ENCODE measurements around the gene SPECC1L.

Gene SPECC1L

GRCh38 chr22:24419475-24419850 lies 148.8 kb downstream of the SPECC1L start:
- no peak for DNase-seq

GRCh38 chr22:24420072-24420976 lies 149.7 kb downstream of the SPECC1L start:
- DNase-seq: no peak

GRCh38 chr22:24420977-24421343 lies 150.3 kb downstream of the SPECC1L start:
- DNase-seq: no peak

- DNase-seq: peak; percentile 65
Observed at GRCh38 chr22:24421428-24421931, 150.8 kb downstream of the SPECC1L start.

GRCh38 chr22:24422102-24422665 lies 151.6 kb downstream of the SPECC1L start:
- no peak for DNase-seq

- DNase-seq: peak; percentile 42
Observed at GRCh38 chr22:24423519-24424000, 152.9 kb downstream of the SPECC1L start.

- DNase-seq: no peak
Observed at GRCh38 chr22:24424001-24424900, 153.6 kb downstream of the SPECC1L start.

GRCh38 chr22:24424901-24425775 lies 154.5 kb downstream of the SPECC1L start:
- no peak for DNase-seq

- no peak for DNase-seq
Observed at GRCh38 chr22:24426436-24426835, 155.8 kb downstream of the SPECC1L start.

GRCh38 chr22:24426851-24427499 lies 156.3 kb downstream of the SPECC1L start:
- no peak for DNase-seq

- DNase-seq: no peak
Observed at GRCh38 chr22:24427500-24428164, 157.0 kb downstream of the SPECC1L start, which contains the start of gene ADORA2A. ADORA2A (plus strand) TSS chr22:24427599; CDS start chr22:24433405, 5,806 bp downstream.

- peak; percentile 68 for DNase-seq
Observed at GRCh38 chr22:24428751-24429410, 158.2 kb downstream of the SPECC1L start.

GRCh38 chr22:24429411-24430365 lies 159.1 kb downstream of the SPECC1L start:
- DNase-seq: peak; percentile 68

- DNase-seq: no peak
Observed at GRCh38 chr22:24430431-24431308, 160.0 kb downstream of the SPECC1L start.

- no peak for DNase-seq
Observed at GRCh38 chr22:24431309-24432034, 160.8 kb downstream of the SPECC1L start.

- no peak for DNase-seq
Observed at GRCh38 chr22:24432059-24432853, 161.6 kb downstream of the SPECC1L start.
